ENCODE results near the gene PIK3C2G.
"Not testable (repeated sequence)": the region's sequence is repeated elsewhere in the genome, so short reads cannot be mapped to it uniquely, and the experiment has no call there.

The PIK3C2G gene

DNA sequence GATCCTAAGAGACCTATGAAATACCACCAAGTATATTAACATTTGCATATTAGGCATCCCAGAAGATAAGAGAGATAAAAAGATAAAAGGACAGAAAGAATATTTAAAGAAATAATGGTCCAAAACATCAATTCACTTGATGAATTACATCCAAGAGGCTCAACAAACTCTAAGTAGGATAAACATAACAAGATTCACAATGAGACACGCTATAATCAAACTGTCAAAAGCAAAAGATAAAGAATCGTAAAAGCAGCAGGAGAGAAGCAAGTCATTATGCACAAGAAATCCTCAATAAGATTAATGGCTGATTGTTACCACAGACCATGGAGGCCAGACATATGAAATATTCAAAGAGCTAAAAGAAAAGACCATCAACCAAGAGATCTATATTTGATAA, 396.9 kb downstream of the PIK3C2G start:
- DNase-seq = no peak

GRCh38 chr12:18658829-18659228, 397.5 kb downstream of the PIK3C2G start:
- no peak for DNase-seq

DNA sequence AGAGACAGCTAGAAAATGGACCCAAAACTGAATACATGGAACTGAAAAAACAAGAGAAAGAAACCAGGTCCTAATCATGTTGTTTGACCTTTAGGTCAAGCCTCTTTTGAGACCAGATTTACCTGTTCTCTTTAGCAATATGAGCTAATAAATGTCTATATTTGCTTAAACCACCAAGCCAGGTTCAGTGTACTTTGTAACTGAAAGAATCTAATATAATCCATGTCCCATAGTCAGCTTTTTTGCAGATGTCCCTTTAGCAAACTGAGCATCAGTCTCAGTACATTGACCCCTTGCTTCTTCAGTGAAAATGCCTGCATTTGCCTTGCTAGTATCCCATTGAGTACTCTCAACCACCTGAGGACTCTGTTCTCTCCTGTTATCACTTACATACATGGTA, 414.8 kb downstream of the PIK3C2G start:
- no peak for DNase-seq

- no peak for DNase-seq
Measured at GRCh38 chr12:18676996-18677588, 415.8 kb downstream of the PIK3C2G start.

- no peak for DNase-seq
Measured at GRCh38 chr12:18681818-18682217, 420.5 kb downstream of the PIK3C2G start.

- no peak for DNase-seq
Measured at GRCh38 chr12:18683327-18684013, 422.2 kb downstream of the PIK3C2G start.

GRCh38 chr12:18684430-18684829, 423.1 kb downstream of the PIK3C2G start:
- no peak for DNase-seq

- DNase-seq = no peak
Measured at GRCh38 chr12:18689771-18690170, 428.5 kb downstream of the PIK3C2G start.

GRCh38 chr12:18690653-18691052, 429.3 kb downstream of the PIK3C2G start:
- DNase-seq = no peak

DNA sequence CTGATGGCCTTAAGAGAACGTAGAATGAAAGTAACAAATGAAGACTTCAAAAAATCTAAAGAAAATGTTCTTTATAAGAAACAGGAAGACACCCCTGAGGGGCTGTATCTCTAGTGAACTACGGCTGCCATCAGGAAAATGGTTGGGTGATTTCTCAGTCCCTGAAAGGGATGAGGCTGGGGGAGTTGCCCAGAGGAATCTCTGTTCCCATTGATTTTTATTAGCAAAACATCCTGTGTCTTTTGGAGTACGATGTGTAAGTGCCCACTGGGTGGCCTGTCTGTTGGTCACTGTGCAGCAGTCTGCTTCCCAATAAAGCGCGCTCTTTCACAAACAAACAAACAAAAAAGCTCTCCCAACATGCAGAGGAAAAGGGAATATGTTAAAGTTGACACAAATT, 432.7 kb downstream of the PIK3C2G start:
- not testable (repeated sequence) for DNase-seq

- DNase-seq = no peak
Measured at GRCh38 chr12:18696971-18697602, 435.8 kb downstream of the PIK3C2G start.

All from right hindlimb (tissue), 1 donor.